ENCODE data around the gene SEMA4D. TPM values are rescaled to one million over a fixed set of nuclear protein-coding genes. Genes with fewer than 3 reads are reported as not detected.

SEMA4D gene
- total RNA-seq, 4 donors from 2014 or later: 1.5 to 27.8 (median 11.6) TPM

GRCh38 chr9:89430995-89431394 is 66.9 kb downstream of the SEMA4D start:
- no peak overlapping the region for H3K27ac ChIP-seq
- no peaks in the 10 kb centered on the region for H3K9me3 ChIP-seq
- intact Hi-C loops (cut with DNase I; ENCODE audit: low total_unique reads): no loop called here
- no peak for TF ChIP-seq POLR2A (IDR thresholded peaks at IDR 0.05)
- TF ChIP-seq, protein P1, sequence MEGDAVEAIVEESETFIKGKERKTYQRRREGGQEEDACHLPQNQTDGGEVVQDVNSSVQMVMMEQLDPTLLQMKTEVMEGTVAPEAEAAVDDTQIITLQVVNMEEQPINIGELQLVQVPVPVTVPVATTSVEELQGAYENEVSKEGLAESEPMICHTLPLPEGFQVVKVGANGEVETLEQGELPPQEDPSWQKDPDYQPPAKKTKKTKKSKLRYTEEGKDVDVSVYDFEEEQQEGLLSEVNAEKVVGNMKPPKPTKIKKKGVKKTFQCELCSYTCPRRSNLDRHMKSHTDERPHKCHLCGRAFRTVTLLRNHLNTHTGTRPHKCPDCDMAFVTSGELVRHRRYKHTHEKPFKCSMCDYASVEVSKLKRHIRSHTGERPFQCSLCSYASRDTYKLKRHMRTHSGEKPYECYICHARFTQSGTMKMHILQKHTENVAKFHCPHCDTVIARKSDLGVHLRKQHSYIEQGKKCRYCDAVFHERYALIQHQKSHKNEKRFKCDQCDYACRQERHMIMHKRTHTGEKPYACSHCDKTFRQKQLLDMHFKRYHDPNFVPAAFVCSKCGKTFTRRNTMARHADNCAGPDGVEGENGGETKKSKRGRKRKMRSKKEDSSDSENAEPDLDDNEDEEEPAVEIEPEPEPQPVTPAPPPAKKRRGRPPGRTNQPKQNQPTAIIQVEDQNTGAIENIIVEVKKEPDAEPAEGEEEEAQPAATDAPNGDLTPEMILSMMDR (IDR thresholded peaks at IDR 0.05): no peak
- DNase-seq: no peak
- H3K4me1 ChIP-seq: no peaks in the 10 kb centered on the region
- H3K27me3 ChIP-seq: no peaks in the 10 kb centered on the region
- no peaks in the 10 kb centered on the region for H3K36me3 ChIP-seq
- H3K4me3 ChIP-seq: no peak overlapping the region

DNA sequence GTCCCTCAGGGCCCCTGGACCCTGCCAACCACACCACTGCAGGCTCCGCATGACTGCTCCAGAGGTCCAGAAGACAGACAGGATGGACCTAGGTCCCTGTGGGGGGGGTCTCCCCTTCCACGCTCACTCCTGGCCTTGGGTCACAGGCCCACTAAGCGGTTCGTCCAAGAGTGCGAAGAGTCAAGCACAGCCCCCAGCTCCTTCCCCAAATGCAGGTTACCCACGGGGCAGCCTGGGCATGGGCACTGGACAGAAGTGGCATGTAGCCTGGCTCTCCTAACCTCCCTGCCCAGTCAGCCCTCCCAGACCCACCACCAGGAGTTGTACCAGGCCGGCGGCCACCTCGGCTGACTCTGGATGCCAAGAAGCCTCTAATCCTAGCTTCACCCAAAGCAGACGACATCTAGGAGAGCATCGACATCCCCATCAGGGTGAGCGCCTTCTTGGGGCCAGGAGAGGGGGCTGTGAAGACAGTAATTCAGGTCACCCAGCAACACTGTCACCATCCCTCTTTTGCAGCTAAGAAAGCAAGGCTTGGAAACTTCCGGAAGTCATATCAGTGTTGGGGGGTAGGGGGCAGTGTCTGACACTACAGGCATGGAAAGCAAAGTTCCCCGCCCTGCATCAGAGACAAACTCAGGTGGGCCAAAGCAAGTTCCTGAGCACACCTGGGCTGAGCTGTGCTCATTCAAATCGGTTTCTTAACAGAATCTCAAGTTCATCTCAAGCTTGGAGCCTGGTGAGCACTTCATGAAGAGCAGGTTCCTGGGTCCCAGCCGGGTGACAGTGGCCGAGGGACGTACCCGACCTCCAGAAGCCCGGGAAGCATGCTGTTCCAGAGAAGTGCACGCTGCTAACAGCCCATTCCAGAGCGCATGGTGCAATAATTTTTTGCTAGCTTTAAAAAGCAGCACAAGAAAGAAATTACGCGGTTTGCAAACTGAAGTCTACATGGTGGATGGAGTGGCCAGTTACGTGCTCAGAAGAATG is 68.7 kb downstream of the SEMA4D start:
- no peak for TF ChIP-seq POLR2A (IDR thresholded peaks at IDR 0.05)
- TF ChIP-seq, protein P1 (IDR thresholded peaks at IDR 0.05): no peak
- Histone ChIP-seq H3K27ac (no peak overlapping the region), H3K27me3 (no peaks in the 10 kb centered on the region), H3K9me3 (no peaks in the 10 kb centered on the region), H3K4me3 (no peak overlapping the region), H3K4me1 (no peaks in the 10 kb centered on the region), H3K36me3 (no peaks in the 10 kb centered on the region)
- DNase-seq: no peak
- intact Hi-C loops (cut with DNase I; ENCODE audit: low total_unique reads): no loop called here

DNA sequence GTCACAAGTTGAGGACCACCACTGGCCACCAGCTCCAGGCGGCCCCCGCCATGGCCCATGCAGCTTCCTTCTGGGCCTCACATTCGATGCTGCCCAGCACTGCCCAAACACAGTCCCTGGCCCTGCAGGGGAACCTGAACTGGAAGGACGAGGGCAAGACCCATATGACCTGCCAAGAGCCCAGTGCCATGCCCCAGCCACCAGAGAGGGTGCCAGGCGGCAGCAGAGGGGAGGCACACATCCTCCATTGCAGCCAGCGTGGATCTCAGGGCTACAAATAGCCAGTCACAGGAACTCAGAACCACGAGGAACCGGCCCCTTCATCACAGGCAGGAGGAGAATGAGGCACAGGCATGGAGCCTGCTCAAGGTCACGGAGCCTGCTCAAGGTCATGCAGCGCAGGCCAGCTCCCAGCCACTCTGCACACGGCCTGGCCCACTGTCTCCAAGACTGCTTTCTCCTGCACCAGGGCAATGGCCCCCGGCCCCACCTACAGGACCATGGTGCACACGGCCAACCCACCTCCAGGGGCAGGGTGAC is 69.6 kb downstream of the SEMA4D start:
- Histone ChIP-seq H3K27ac (no peak overlapping the region), H3K9me3 (no peaks in the 10 kb centered on the region), H3K36me3 (no peaks in the 10 kb centered on the region), H3K27me3 (no peaks in the 10 kb centered on the region), H3K4me3 (no peak overlapping the region), H3K4me1 (no peaks in the 10 kb centered on the region)
- DNase-seq: no peak
- intact Hi-C loops (cut with DNase I; ENCODE audit: low total_unique reads): no loop called here
- no peak for TF ChIP-seq POLR2A (IDR thresholded peaks at IDR 0.05)
- TF ChIP-seq, protein P1 (IDR thresholded peaks at IDR 0.05): no peak

GRCh38 chr9:89427621-89428221 is 70.2 kb downstream of the SEMA4D start:
- Histone ChIP-seq H3K4me1 (no peaks in the 10 kb centered on the region), H3K4me3 (no peak overlapping the region), H3K27ac (no peak overlapping the region), H3K27me3 (no peaks in the 10 kb centered on the region), H3K9me3 (no peaks in the 10 kb centered on the region), H3K36me3 (no peaks in the 10 kb centered on the region)
- intact Hi-C loops (cut with DNase I; ENCODE audit: low total_unique reads): no loop called here
- DNase-seq: no peak
- no peak for TF ChIP-seq POLR2A (IDR thresholded peaks at IDR 0.05)
- TF ChIP-seq, protein P1 (IDR thresholded peaks at IDR 0.05): no peak

Data from uterus (tissue), 4 donors.